ENCODE data around the gene CHRNB2. TPM values are rescaled to one million over a fixed set of nuclear protein-coding genes. Genes with fewer than 3 reads are reported as not detected.

Gene CHRNB2
- total and polyA plus RNA-seq, 9 of the 15 experiments (the other 6 are each of a cell fraction or from before 2014, with no cell fraction given) = 0.01 TPM; not detected in 8

- Histone ChIP-seq H3K79me2 (ENCODE audit: control insufficient read depth, insufficient read depth, low read length) (peaks cover 27% of the 10 kb centered on the region), H3K36me3 (ENCODE audit: control insufficient read depth, insufficient read depth, low read length) (peaks cover 49% of the 10 kb centered on the region), H3K9me1 (ENCODE audit: control insufficient read depth, insufficient read depth, low read length) (no peaks in the 10 kb centered on the region), H3K4me3 (peak overlapping the region; percentile 82; the same call in 1 of the 2 replicates), H3K27me3 (ENCODE audit: control insufficient read depth in 2 of 2, insufficient read depth in 2 of 2, low read length in 2 of 2) (no peaks in the 10 kb centered on the region), H3K4me1 (replicated peaks in 1 of 2; ENCODE audit: control insufficient read depth in 2 of 2, insufficient read depth in 2 of 2, low read length in 2 of 2) (peaks cover 18 to 21% of the 10 kb centered on the region in 2 experiments; a peak in 4 of 5 replicates), H3K9ac (ENCODE audit: insufficient read depth in 1 of 2, low read depth in 2 of 2, low read length in 2 of 2) (peak overlapping the region; percentile 69 to 80; a peak in 2 of 4 replicates), H3K27ac (ENCODE audit: extremely low read depth, low read depth, low read length) (no peak overlapping the region), H3K4me2 (ENCODE audit: insufficient read depth, low read length) (peak overlapping the region; percentile 99), H4K20me1 (replicated peaks; ENCODE audit: control insufficient read depth, insufficient read depth, low read length) (no peaks in the 10 kb centered on the region), H2AFZ (ENCODE audit: low read depth, low read length) (no peak overlapping the region), H3K9me3 (replicated peaks; ENCODE audit: control insufficient read depth, insufficient read depth, low read depth, low read length) (no peaks in the 10 kb centered on the region)
- FAIRE-seq (no peak), ATAC-seq (no peak), DNase-seq (ENCODE audit: extremely low read depth in 1 of 4, low spot score in 3 of 4) (no peak)
- WGBS (ENCODE audit: insufficient coverage, low coverage, missing lambda C conversion rate) = 70% methylated on average over 4 of the region's 4 CpGs
- ChIA-PET CTCF (ENCODE audit: low intra/inter-chr PET ratio) (no interaction called here), POLR2A (no interaction called here)
- in situ Hi-C loops (cut with MboI) = loop anchor here (5.0 kb wide), 1 partner anchor 69 kb away; no protein-coding TSS in a partner anchor
- intact Hi-C loops (cut with micrococcal nuclease) = loop anchor here (5.0 kb wide), 3 partner anchors 201 to 531 kb away; partner anchors contain the start of gene ZBTB7B
- BruUV-seq (replicated peaks) = no TSS peak
- no peak for TF ChIP-seq ZFX (CRISPR knock-in tag; IDR thresholded peaks at IDR 0.05)
- TF ChIP-seq TBL1XR1 (IDR thresholded peaks at IDR 0.05; ENCODE audit: low read length in 2 of 2) = no peak
- TF ChIP-seq TGIF2 (CRISPR knock-in tag; IDR thresholded peaks at IDR 0.05) = no peak
- TF ChIP-seq ZNF24 (IDR thresholded peaks at IDR 0.05) = no peak
- TF ChIP-seq ZNF280B (CRISPR knock-in tag; IDR thresholded peaks at IDR 0.05) = no peak
- no peak for TF ChIP-seq ZNF354B (CRISPR knock-in tag; IDR thresholded peaks at IDR 0.05)
- TF ChIP-seq SNIP1 (IDR thresholded peaks at IDR 0.05; ENCODE audit: low read depth) = no peak
- TF ChIP-seq ZNF140 (CRISPR knock-in tag; IDR thresholded peaks at IDR 0.05) = no peak
- TF ChIP-seq MTA3 (IDR thresholded peaks at IDR 0.05; ENCODE audit: borderline replicate concordance) = no peak
- no peak for TF ChIP-seq RBM22 (IDR thresholded peaks at IDR 0.05; ENCODE audit: low read depth, low read length, poor library complexity, severe bottlenecking)
- TF ChIP-seq ZNF785 (CRISPR knock-in tag; IDR thresholded peaks at IDR 0.05) = no peak
- TF ChIP-seq CLOCK (CRISPR knock-in tag; IDR thresholded peaks at IDR 0.05; ENCODE audit: borderline replicate concordance) = no peak
- TF ChIP-seq NCOA6 (IDR thresholded peaks at IDR 0.05) = no peak
- no peak for TF ChIP-seq CREB5 (CRISPR knock-in tag; IDR thresholded peaks at IDR 0.05)
- TF ChIP-seq MYBL2 (IDR thresholded peaks at IDR 0.05; ENCODE audit: low read depth) = no peak
- TF ChIP-seq MYBL2 (CRISPR knock-in tag; IDR thresholded peaks at IDR 0.05; ENCODE audit: borderline replicate concordance) = no peak
- TF ChIP-seq ZNF445 (CRISPR knock-in tag; IDR thresholded peaks at IDR 0.05; ENCODE audit: low read depth) = no peak
Measured at GRCh38 chr1:154556422-154556821, 11.2 kb upstream of the CHRNB2 start.
